Tibial artery (tissue), 4 donors: ENCODE results near the gene ZNF837.

Source experiments
- DNase-seq, 2 donors: peaks; one replicate each; pipeline ENCODE4 v3.0.0-alpha.2; 2019
- H3K27ac ChIP-seq, 2 donors: fragments of 200-600 bp; sonication (generic) in 1 of 2; 1 replicate in 1 of 2; 2 replicates in 1 of 2; pipeline ENCODE4 v1.5.1; 2018 to 2019; ENCODE audit warnings: mild to moderate bottlenecking in 1 of 2
- H3K27me3 ChIP-seq, 2 donors: fragments of 200-600 bp; sonication (generic) in 1 of 2; one replicate each; pipeline versions ENCODE4 v1.5.1 to v1.6.0; 2016 to 2019
- H3K36me3 ChIP-seq, 3 donors: fragments of 200-600 bp; sonication (generic) in 2 of 3; one replicate each; pipeline ENCODE4 v1.5.1; 2016 to 2019; ENCODE audit warnings: mild to moderate bottlenecking in 2 of 3
- H3K4me1 ChIP-seq, 4 donors: fragments of 200-600 bp; sonication (generic) in 2 of 4; 1 replicate in 3 of 4; 2 replicates in 1 of 4; pipeline ENCODE4 v1.5.1; 2016 to 2019
- H3K4me3 ChIP-seq, 2 donors: fragments of 200-600 bp; sonication (generic) in 1 of 2; 1 replicate in 1 of 2; 2 replicates in 1 of 2; pipeline ENCODE4 v1.5.1; 2018 to 2019; ENCODE audit warnings: mild to moderate bottlenecking in 2 of 2
- H3K9me3 ChIP-seq, 3 donors: fragments of 200-600 bp; sonication (generic) in 1 of 3; one replicate each; pipeline ENCODE4 v1.5.1; 2016 to 2019
- CTCF ChIP-seq, 2 experiments: fragments of 200-600 bp in 1 of 2; fragments of 450-650 bp in 1 of 2; IDR thresholded peaks; one replicate each; pipeline ENCODE4 v1.5.1; 2017 to 2019; ENCODE audit warnings: antibody characterized with exemption in 2 of 2, mild to moderate bottlenecking in 1 of 2, moderate library complexity in 1 of 2
- intact Hi-C: fragments of 100-400 bp; cut with DNase I; formaldehyde crosslinking; loops from one replicate; pipeline ENCODE4 v1.15.0; 2023; ENCODE audit warnings: low total_unique reads

The ZNF837 gene

GRCh38 chr19:58394821-58395219 is 14.0 kb upstream of the ZNF837 start:
- peaks cover 0 to 25% (median 5%) of the 10 kb centered on the region in 4 donors for H3K4me1 ChIP-seq
- H3K27ac ChIP-seq, result no peak overlapping the region
- no peak for DNase-seq
- H3K36me3 ChIP-seq, result peaks cover 35 to 55% (median 49%) of the 10 kb centered on the region in 3 donors
- H3K4me3 ChIP-seq, result no peak overlapping the region
- no peaks in the 10 kb centered on the region for H3K9me3 ChIP-seq
- TF ChIP-seq CTCF (IDR thresholded peaks at IDR 0.05), result no peak
- intact Hi-C loops, result no loop called here
- H3K27me3 ChIP-seq, result peaks cover 0 to 26% of the 10 kb centered on the region in 2 donors

- H3K4me3 ChIP-seq, result no peak overlapping the region
- no peak for DNase-seq
- TF ChIP-seq CTCF (IDR thresholded peaks at IDR 0.05), result no peak
- H3K36me3 ChIP-seq, result peaks cover 46 to 66% (median 49%) of the 10 kb centered on the region in 3 donors
- intact Hi-C loops, result no loop called here
- peaks cover 0 to 25% (median 8%) of the 10 kb centered on the region in 4 donors for H3K4me1 ChIP-seq
- H3K27ac ChIP-seq, result no peak overlapping the region
- peaks cover 0 to 26% of the 10 kb centered on the region in 2 donors for H3K27me3 ChIP-seq
- H3K9me3 ChIP-seq, result no peaks in the 10 kb centered on the region
Observed at GRCh38 chr19:58393725-58394033, 12.8 kb upstream of the ZNF837 start.

GRCh38 chr19:58392945-58393724 is 12.3 kb upstream of the ZNF837 start:
- no peak for DNase-seq
- intact Hi-C loops, result no loop called here
- TF ChIP-seq CTCF (IDR thresholded peaks at IDR 0.05), result no peak
- Histone ChIP-seq H3K4me3 (no peak overlapping the region), H3K36me3 (peaks cover 48 to 71% (median 49%) of the 10 kb centered on the region in 3 donors), H3K4me1 (peaks cover 0 to 30% (median 10%) of the 10 kb centered on the region in 4 donors), H3K27me3 (peaks cover 0 to 26% of the 10 kb centered on the region in 2 donors), H3K9me3 (no peaks in the 10 kb centered on the region), H3K27ac (no peak overlapping the region)

- H3K9me3 ChIP-seq, result no peaks in the 10 kb centered on the region
- H3K4me3 ChIP-seq, result peak overlapping the region; percentile 78 to 83
- no peak for DNase-seq
- peaks cover 26 to 51% (median 28%) of the 10 kb centered on the region in 3 donors for H3K36me3 ChIP-seq
- TF ChIP-seq CTCF (IDR thresholded peaks at IDR 0.05), result no peak
- no peak overlapping the region for H3K27ac ChIP-seq
- H3K27me3 ChIP-seq, result no peaks in the 10 kb centered on the region
- H3K4me1 ChIP-seq, result peaks cover 0 to 32% (median 26%) of the 10 kb centered on the region in 4 donors
- intact Hi-C loops, result no loop called here
Observed at GRCh38 chr19:58388175-58388526, 7.3 kb upstream of the ZNF837 start.

GRCh38 chr19:58387338-58388174 is 6.7 kb upstream of the ZNF837 start:
- Histone ChIP-seq H3K27ac (peak overlapping the region; percentile 95 to 96), H3K4me3 (peak overlapping the region; percentile 78 to 83), H3K9me3 (no peaks in the 10 kb centered on the region), H3K27me3 (no peaks in the 10 kb centered on the region), H3K4me1 (peaks cover 0 to 33% (median 26%) of the 10 kb centered on the region in 4 donors), H3K36me3 (peaks cover 20 to 45% (median 22%) of the 10 kb centered on the region in 3 donors)
- no peak for DNase-seq
- no peak for TF ChIP-seq CTCF (IDR thresholded peaks at IDR 0.05)
- intact Hi-C loops, result no loop called here
